ENCODE measurements around the gene ZNF219. TPM values are rescaled to one million over a fixed set of nuclear protein-coding genes. Genes with fewer than 3 reads are reported as not detected.

The ZNF219 gene
- total RNA-seq, 1 donor from 2014 or later: 44.9 TPM

GRCh38 chr14:21048638-21049037, 49.8 kb downstream of the ZNF219 start:
- H3K36me3 ChIP-seq: no peaks in the 10 kb centered on the region
- H3K4me3 ChIP-seq: no peak overlapping the region
- H3K27ac ChIP-seq (replicated peaks): no peak overlapping the region
- TF ChIP-seq, protein P1, sequence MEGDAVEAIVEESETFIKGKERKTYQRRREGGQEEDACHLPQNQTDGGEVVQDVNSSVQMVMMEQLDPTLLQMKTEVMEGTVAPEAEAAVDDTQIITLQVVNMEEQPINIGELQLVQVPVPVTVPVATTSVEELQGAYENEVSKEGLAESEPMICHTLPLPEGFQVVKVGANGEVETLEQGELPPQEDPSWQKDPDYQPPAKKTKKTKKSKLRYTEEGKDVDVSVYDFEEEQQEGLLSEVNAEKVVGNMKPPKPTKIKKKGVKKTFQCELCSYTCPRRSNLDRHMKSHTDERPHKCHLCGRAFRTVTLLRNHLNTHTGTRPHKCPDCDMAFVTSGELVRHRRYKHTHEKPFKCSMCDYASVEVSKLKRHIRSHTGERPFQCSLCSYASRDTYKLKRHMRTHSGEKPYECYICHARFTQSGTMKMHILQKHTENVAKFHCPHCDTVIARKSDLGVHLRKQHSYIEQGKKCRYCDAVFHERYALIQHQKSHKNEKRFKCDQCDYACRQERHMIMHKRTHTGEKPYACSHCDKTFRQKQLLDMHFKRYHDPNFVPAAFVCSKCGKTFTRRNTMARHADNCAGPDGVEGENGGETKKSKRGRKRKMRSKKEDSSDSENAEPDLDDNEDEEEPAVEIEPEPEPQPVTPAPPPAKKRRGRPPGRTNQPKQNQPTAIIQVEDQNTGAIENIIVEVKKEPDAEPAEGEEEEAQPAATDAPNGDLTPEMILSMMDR (IDR thresholded peaks at IDR 0.05; ENCODE audit: borderline replicate concordance): no peak
- H3K4me1 ChIP-seq: peaks cover 32% of the 10 kb centered on the region
- no peaks in the 10 kb centered on the region for H3K27me3 ChIP-seq (ENCODE audit: low read depth)
- DNase-seq: no peak
- no peaks in the 10 kb centered on the region for H3K9me3 ChIP-seq (replicated peaks)
- intact Hi-C loops (cut with micrococcal nuclease): no loop called here

- no peaks in the 10 kb centered on the region for H3K27me3 ChIP-seq (ENCODE audit: low read depth)
- peaks cover 45% of the 10 kb centered on the region for H3K4me1 ChIP-seq
- no peaks in the 10 kb centered on the region for H3K36me3 ChIP-seq
- H3K9me3 ChIP-seq (replicated peaks): no peaks in the 10 kb centered on the region
- TF ChIP-seq, protein P1 (IDR thresholded peaks at IDR 0.05; ENCODE audit: borderline replicate concordance): no peak
- no peak overlapping the region for H3K27ac ChIP-seq (replicated peaks)
- H3K4me3 ChIP-seq: no peak overlapping the region
- DNase-seq: no peak
- intact Hi-C loops (cut with micrococcal nuclease): no loop called here
Observed at GRCh38 chr14:21047378-21047781, 51.1 kb downstream of the ZNF219 start.

DNA sequence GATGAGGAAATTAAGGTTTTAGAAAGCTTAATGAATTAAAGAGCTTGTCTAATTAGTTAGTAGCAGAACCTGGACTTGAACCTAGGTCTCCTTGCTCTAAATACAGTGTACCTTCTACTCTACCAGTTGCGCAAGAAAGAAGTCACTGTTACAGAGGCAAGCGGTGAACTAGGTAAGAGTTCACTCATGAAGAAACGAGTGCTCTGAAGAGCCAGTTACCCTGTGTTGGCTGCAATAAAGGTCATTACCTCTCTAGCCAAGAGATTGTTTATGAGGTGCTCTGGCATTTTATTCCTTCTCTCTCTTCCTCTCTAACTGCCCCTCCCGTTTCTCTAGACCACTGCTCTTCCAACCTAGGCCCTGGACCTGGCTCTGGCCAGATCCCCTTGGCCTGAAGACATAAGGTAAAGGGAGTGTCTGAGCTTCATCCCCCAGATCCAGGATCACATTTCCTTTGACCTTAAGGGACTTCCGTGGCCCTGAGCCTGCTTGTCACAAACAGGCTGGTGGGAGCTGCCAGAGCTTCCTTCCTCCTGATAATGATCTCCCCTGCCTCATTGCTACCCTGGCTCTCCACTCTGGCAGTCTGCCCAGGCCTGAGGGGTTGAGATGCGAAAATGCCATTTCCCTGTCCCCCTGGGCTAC, 54.4 kb downstream of the ZNF219 start:
- TF ChIP-seq, protein P1 (IDR thresholded peaks at IDR 0.05; ENCODE audit: borderline replicate concordance): no peak
- H3K4me1 ChIP-seq: peaks cover 56% of the 10 kb centered on the region
- no peaks in the 10 kb centered on the region for H3K9me3 ChIP-seq (replicated peaks)
- peak; percentile 27 for DNase-seq
- intact Hi-C loops (cut with micrococcal nuclease): no loop called here
- H3K27me3 ChIP-seq (ENCODE audit: low read depth): no peaks in the 10 kb centered on the region
- no peak overlapping the region for H3K4me3 ChIP-seq
- H3K36me3 ChIP-seq: no peaks in the 10 kb centered on the region
- peak overlapping the region; percentile 77 for H3K27ac ChIP-seq (replicated peaks)

DNA sequence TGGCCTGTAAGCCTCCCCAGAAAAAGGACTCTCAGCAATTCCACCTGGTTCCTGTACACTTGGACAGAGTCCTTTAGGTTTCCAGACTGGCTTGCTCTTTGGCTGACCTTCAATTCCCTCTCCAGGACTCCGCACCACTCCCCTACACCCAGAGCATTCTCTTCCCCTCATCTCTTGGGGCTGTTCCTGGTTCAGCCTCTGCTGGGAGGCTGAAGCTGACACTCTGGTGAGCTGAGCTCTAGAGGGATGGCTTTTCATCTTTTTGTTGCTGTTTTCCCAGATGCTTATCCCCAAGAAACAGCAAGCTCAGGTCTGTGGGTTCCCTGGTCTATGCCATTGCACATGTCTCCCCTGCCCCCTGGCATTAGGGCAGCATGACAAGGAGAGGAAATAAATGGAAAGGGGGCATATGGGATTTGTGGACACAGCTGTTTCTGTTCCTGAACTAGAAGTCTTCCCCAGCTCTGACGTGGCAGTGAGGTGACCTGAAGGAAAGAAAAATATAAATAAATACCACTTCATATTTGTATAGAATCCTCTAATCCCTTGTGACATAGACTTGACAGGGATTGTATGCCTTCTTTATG, 55.0 kb downstream of the ZNF219 start:
- Histone ChIP-seq H3K36me3 (no peaks in the 10 kb centered on the region), H3K4me1 (peaks cover 56% of the 10 kb centered on the region), H3K27me3 (ENCODE audit: low read depth) (no peaks in the 10 kb centered on the region), H3K9me3 (replicated peaks) (no peaks in the 10 kb centered on the region), H3K27ac (replicated peaks) (peak overlapping the region; percentile 77), H3K4me3 (peak overlapping the region; percentile 5)
- intact Hi-C loops (cut with micrococcal nuclease): no loop called here
- no peak for DNase-seq
- TF ChIP-seq, protein P1 (IDR thresholded peaks at IDR 0.05; ENCODE audit: borderline replicate concordance): no peak

DNA sequence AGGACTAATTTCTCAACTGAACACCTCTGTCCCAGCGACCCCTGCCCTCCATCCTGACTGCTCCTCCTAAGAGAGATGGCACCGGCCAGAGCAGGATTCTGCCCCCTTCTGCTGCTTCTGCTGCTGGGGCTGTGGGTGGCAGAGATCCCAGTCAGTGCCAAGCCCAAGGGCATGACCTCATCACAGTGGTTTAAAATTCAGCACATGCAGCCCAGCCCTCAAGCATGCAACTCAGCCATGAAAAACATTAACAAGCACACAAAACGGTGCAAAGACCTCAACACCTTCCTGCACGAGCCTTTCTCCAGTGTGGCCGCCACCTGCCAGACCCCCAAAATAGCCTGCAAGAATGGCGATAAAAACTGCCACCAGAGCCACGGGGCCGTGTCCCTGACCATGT, 55.5 kb downstream of the ZNF219 start:
- H3K9me3 ChIP-seq (replicated peaks): no peaks in the 10 kb centered on the region
- H3K4me3 ChIP-seq: peak overlapping the region; percentile 5
- H3K4me1 ChIP-seq: peaks cover 56% of the 10 kb centered on the region
- DNase-seq: no peak
- TF ChIP-seq, protein P1 (IDR thresholded peaks at IDR 0.05; ENCODE audit: borderline replicate concordance): no peak
- intact Hi-C loops (cut with micrococcal nuclease): no loop called here
- peak overlapping the region; percentile 77 for H3K27ac ChIP-seq (replicated peaks)
- no peaks in the 10 kb centered on the region for H3K27me3 ChIP-seq (ENCODE audit: low read depth)
- no peaks in the 10 kb centered on the region for H3K36me3 ChIP-seq

Measured in left ventricle myocardium inferior (tissue), 1 donor.